DND-41 (cell line): ENCODE measurements around the gene IBTK.

Experiments used
- CTCF ChIP-seq: IDR thresholded peaks from 2 replicates; pipeline ENCODE4 v1.5.1; 2012; ENCODE audit warnings: borderline replicate concordance, low read length, moderate library complexity, mild to moderate bottlenecking; ENCODE audit not compliant: poor library complexity, severe bottlenecking; ENCODE audit errors: extremely low read depth
- EZH2 ChIP-seq: IDR thresholded peaks from 3 replicates; pipeline ENCODE4 v1.6.1; 2012; ENCODE audit warnings: borderline replicate concordance, low read depth, mild to moderate bottlenecking, moderate library complexity, low read length, inconsistent platforms; ENCODE audit not compliant: severe bottlenecking

- TF ChIP-seq CTCF = no peak
- TF ChIP-seq EZH2 = no peak
These were observed 63.8 kb downstream of the IBTK start for GRCh38 chr6:82183642-82184282.
